ENCODE data around the gene STX12. TPM values are rescaled to one million over a fixed set of nuclear protein-coding genes. Genes with fewer than 3 reads are reported as not detected.
"Not testable (repeated sequence)": the region's sequence is repeated elsewhere in the genome, so short reads cannot be mapped to it uniquely, and the experiment has no call there.

STX12 gene
- total RNA-seq, 1 donor from 2014 or later = 46.0 TPM

- peak; percentile 94 for DNase-seq
These were observed 57.8 kb downstream of the STX12 start, which contains the start of gene PPP1R8 for GRCh38 chr1:27830621-27831440. Gene PPP1R8, plus strand, starts transcription at chr1:27830782. Its CDS starts 54 bp downstream, at chr1:27830836.

GRCh38 chr1:27831568-27832410, 58.8 kb downstream of the STX12 start:
- DNase-seq = no peak

GRCh38 chr1:27832762-27833161, 59.7 kb downstream of the STX12 start:
- no peak for DNase-seq

GRCh38 chr1:27833470-27833869, 60.5 kb downstream of the STX12 start:
- DNase-seq = no peak

- no peak for DNase-seq
These were observed 62.0 kb downstream of the STX12 start for GRCh38 chr1:27835046-27835445.

- DNase-seq = no peak
These were observed 62.5 kb downstream of the STX12 start for GRCh38 chr1:27835501-27835900.

- no peak for DNase-seq
These were observed 76.9 kb downstream of the STX12 start for GRCh38 chr1:27849951-27850350.

GRCh38 chr1:27855085-27855484, 82.1 kb downstream of the STX12 start:
- DNase-seq = no peak

GRCh38 chr1:27856561-27857343, 83.7 kb downstream of the STX12 start:
- no peak for DNase-seq

- not testable (repeated sequence) for DNase-seq
These were observed 84.5 kb downstream of the STX12 start for GRCh38 chr1:27857552-27857951.

GRCh38 chr1:27858072-27858948, 85.3 kb downstream of the STX12 start:
- peak; percentile 33 for DNase-seq

GRCh38 chr1:27858949-27859576, 86.0 kb downstream of the STX12 start:
- DNase-seq = no peak

- no peak for DNase-seq
These were observed 88.4 kb downstream of the STX12 start for GRCh38 chr1:27861436-27861835.

- no peak for DNase-seq
These were observed 89.0 kb downstream of the STX12 start for GRCh38 chr1:27862004-27862403.

GRCh38 chr1:27862671-27863537, 89.9 kb downstream of the STX12 start:
- DNase-seq = peak; percentile 32

GRCh38 chr1:27863538-27863915, 90.5 kb downstream of the STX12 start:
- no peak for DNase-seq

GRCh38 chr1:27864264-27864895, 91.4 kb downstream of the STX12 start:
- no peak for DNase-seq

- no peak for DNase-seq
These were observed 92.8 kb downstream of the STX12 start for GRCh38 chr1:27865821-27866220.

GRCh38 chr1:27868556-27868931, 95.5 kb downstream of the STX12 start:
- no peak for DNase-seq
